ENCODE data around the gene ZNF385B.

- TF ChIP-seq HDGF (IDR thresholded peaks at IDR 0.05): no peak
- TF ChIP-seq CREB1 (IDR thresholded peaks at IDR 0.05): no peak
- no peak for TF ChIP-seq CREB1 (CRISPR knock-in tag; IDR thresholded peaks at IDR 0.05)
- TF ChIP-seq EZH2 (IDR thresholded peaks at IDR 0.05; ENCODE audit: borderline replicate concordance, low read depth, low read length): no peak
- TF ChIP-seq FOXK1 (CRISPR knock-in tag; IDR thresholded peaks at IDR 0.05; ENCODE audit: borderline replicate concordance): no peak
Measured at GRCh38 chr2:179447839-179448447, 413.5 kb downstream of the ZNF385B start.
